ENCODE results near the gene GLT8D1. TPM values are rescaled to one million over a fixed set of nuclear protein-coding genes. Genes with fewer than 3 reads are reported as not detected.
A peak's percentile ranks its signal among the peaks of the same experiment; 100 is the strongest.

The GLT8D1 gene
- total and polyA plus RNA-seq, 9 of the 15 experiments (the other 6 are each of a cell fraction or from before 2014, with no cell fraction given), result 14.1 to 65.9 (median 33.7) TPM

GRCh38 chr3:52719618-52720017 lies 14.0 kb upstream of the GLT8D1 start:
- no peaks in the 10 kb centered on the region; a peak in 1 of 5 replicates for H3K4me1 ChIP-seq (replicated peaks in 1 of 2; ENCODE audit: control insufficient read depth in 2 of 2, insufficient read depth in 2 of 2, low read length in 2 of 2)
- no peak for ATAC-seq
- no TSS peak for BruUV-seq (replicated peaks)
- H3K4me2 ChIP-seq (ENCODE audit: insufficient read depth, low read length), result no peak overlapping the region
- no peaks in the 10 kb centered on the region for H3K27me3 ChIP-seq (ENCODE audit: control insufficient read depth in 2 of 2, insufficient read depth in 2 of 2, low read length in 2 of 2)
- FAIRE-seq, result no peak
- TF ChIP-seq ESRRB (CRISPR knock-in tag; IDR thresholded peaks at IDR 0.05; ENCODE audit: borderline replicate concordance) (no peak), ZNF655 (CRISPR knock-in tag; IDR thresholded peaks at IDR 0.05) (no peak), SMARCA4 (IDR thresholded peaks at IDR 0.05) (no peak), FOS (IDR thresholded peaks at IDR 0.05; ENCODE audit: extremely low read depth, insufficient read length) (no peak), CBX1 (IDR thresholded peaks at IDR 0.05; ENCODE audit: low read depth) (no peak), BRD9 (IDR thresholded peaks at IDR 0.05; ENCODE audit: low read depth, partially characterized antibody) (no peak), MTF1 (CRISPR knock-in tag; IDR thresholded peaks at IDR 0.05; ENCODE audit: borderline replicate concordance) (no peak), HCFC1 (IDR thresholded peaks at IDR 0.05; ENCODE audit: low read depth, low read length) (no peak), PHF21A (IDR thresholded peaks at IDR 0.05; ENCODE audit: borderline replicate concordance, low read depth) (no peak), ZNF512 (tag; IDR thresholded peaks at IDR 0.05) (no peak), CBX3 (IDR thresholded peaks at IDR 0.05; ENCODE audit: borderline replicate concordance in 1 of 2, low read length in 2 of 2) (peak in 1 of 2 experiments; percentile 54; a peak in 1 of 3 replicates), ZNF280B (CRISPR knock-in tag; IDR thresholded peaks at IDR 0.05) (no peak), EZH2 (IDR thresholded peaks at IDR 0.05; ENCODE audit: borderline replicate concordance, low read depth, low read length) (no peak), STAG1 (CRISPR knock-in tag; IDR thresholded peaks at IDR 0.05; ENCODE audit: borderline replicate concordance) (no peak), ATF7 (IDR thresholded peaks at IDR 0.05) (no peak), GATAD2A (IDR thresholded peaks at IDR 0.05) (no peak), ZBTB1 (CRISPR knock-in tag; IDR thresholded peaks at IDR 0.05; ENCODE audit: borderline replicate concordance, low read depth) (no peak), KAT2B (IDR thresholded peaks at IDR 0.05; ENCODE audit: low read depth, low read length) (no peak), ZFP1 (CRISPR knock-in tag; IDR thresholded peaks at IDR 0.05) (no peak), NFXL1 (CRISPR knock-in tag; IDR thresholded peaks at IDR 0.05) (no peak), TRIM24 (IDR thresholded peaks at IDR 0.05) (peak in 1 of 2 experiments; percentile 41; a peak in 1 of 4 replicates), TRIM28 (IDR thresholded peaks at IDR 0.05) (peak; percentile 36; the same call in 1 of the 2 replicates), BDP1 (IDR thresholded peaks at IDR 0.05; ENCODE audit: insufficient read depth, insufficient read length) (no peak), SPI1 (IDR thresholded peaks at IDR 0.05; ENCODE audit: borderline replicate concordance, low read depth, low read length) (no peak)
- no peak overlapping the region for H3K27ac ChIP-seq (ENCODE audit: extremely low read depth, low read depth, low read length)
- no peaks in the 10 kb centered on the region for H3K9me1 ChIP-seq (ENCODE audit: control insufficient read depth, insufficient read depth, low read length)
- H3K36me3 ChIP-seq (ENCODE audit: control insufficient read depth, insufficient read depth, low read length), result no peaks in the 10 kb centered on the region
- CTCF ChIA-PET (ENCODE audit: low intra/inter-chr PET ratio), result no interaction called here
- H3K9ac ChIP-seq (ENCODE audit: insufficient read depth in 1 of 2, low read depth in 2 of 2, low read length in 2 of 2), result no peak overlapping the region
- no peaks in the 10 kb centered on the region for H4K20me1 ChIP-seq (replicated peaks; ENCODE audit: control insufficient read depth, insufficient read depth, low read length)
- no peaks in the 10 kb centered on the region for H3K79me2 ChIP-seq (ENCODE audit: control insufficient read depth, insufficient read depth, low read length)
- no peak for DNase-seq (ENCODE audit: extremely low read depth in 1 of 4, low spot score in 3 of 4)
- in situ Hi-C loops (cut with MboI) (no loop called here), intact Hi-C loops (cut with micrococcal nuclease) (no loop called here)
- H2AFZ ChIP-seq (ENCODE audit: low read depth, low read length), result no peak overlapping the region
- no peaks in the 10 kb centered on the region for H3K9me3 ChIP-seq (replicated peaks; ENCODE audit: control insufficient read depth, insufficient read depth, low read depth, low read length)
- POLR2A ChIA-PET, result no interaction called here
- H3K4me3 ChIP-seq, result no peak overlapping the region
